ENCODE data around the gene LHPP. TPM values are rescaled to one million over a fixed set of nuclear protein-coding genes. Genes with fewer than 3 reads are reported as not detected.

The LHPP gene
- polyA plus RNA-seq, 1 experiment, result 7.1 TPM

- H3K27me3 ChIP-seq (ENCODE audit: control insufficient read depth, insufficient read depth, low read length), result no peaks in the 10 kb centered on the region
- no peak overlapping the region for H3K4me3 ChIP-seq (ENCODE audit: low read depth, low read length)
- H3K9me3 ChIP-seq (ENCODE audit: control insufficient read depth, insufficient read depth, low read length), result no peaks in the 10 kb centered on the region
- POLR2A ChIA-PET, result interaction anchor here (1.1 kb wide), 1 partner anchor 22 kb away, joined by 4 read pairs; no protein-coding TSS in a partner anchor
- DNase-seq (ENCODE audit: low read depth, low spot score), result no peak
- CTCF ChIA-PET, result interaction anchor here (0.6 kb wide), 1 partner anchor 20 kb away, joined by 3 read pairs; no protein-coding TSS in a partner anchor
- TF ChIP-seq CTCF (IDR thresholded peaks at IDR 0.05; ENCODE audit: low read depth, low read length), result no peak
- no peak overlapping the region for H3K27ac ChIP-seq (ENCODE audit: low read depth, low read length)
Measured at GRCh38 chr10:124652701-124653100, 191.1 kb downstream of the LHPP start.

GRCh38 chr10:124653311-124653710 lies 191.7 kb downstream of the LHPP start:
- DNase-seq (ENCODE audit: low read depth, low spot score), result no peak
- Histone ChIP-seq H3K9me3 (ENCODE audit: control insufficient read depth, insufficient read depth, low read length) (no peaks in the 10 kb centered on the region), H3K4me3 (ENCODE audit: low read depth, low read length) (no peak overlapping the region), H3K27ac (ENCODE audit: low read depth, low read length) (no peak overlapping the region), H3K27me3 (ENCODE audit: control insufficient read depth, insufficient read depth, low read length) (no peaks in the 10 kb centered on the region)
- no peak for TF ChIP-seq CTCF (IDR thresholded peaks at IDR 0.05; ENCODE audit: low read depth, low read length)
- CTCF ChIA-PET, result interaction anchor here (0.6 kb wide), 1 partner anchor 21 kb away, joined by 3 read pairs; no protein-coding TSS in a partner anchor
- POLR2A ChIA-PET, result interaction anchor here (1.1 kb wide), 1 partner anchor 23 kb away, joined by 4 read pairs; no protein-coding TSS in a partner anchor

- TF ChIP-seq CTCF (IDR thresholded peaks at IDR 0.05; ENCODE audit: low read depth, low read length), result no peak
- Histone ChIP-seq H3K9me3 (ENCODE audit: control insufficient read depth, insufficient read depth, low read length) (no peaks in the 10 kb centered on the region), H3K27ac (ENCODE audit: low read depth, low read length) (no peak overlapping the region), H3K27me3 (ENCODE audit: control insufficient read depth, insufficient read depth, low read length) (no peaks in the 10 kb centered on the region), H3K4me3 (ENCODE audit: low read depth, low read length) (no peak overlapping the region)
- ChIA-PET POLR2A (no interaction called here), CTCF (no interaction called here)
- DNase-seq (ENCODE audit: low read depth, low spot score), result no peak
Measured at GRCh38 chr10:124653811-124654651, 192.4 kb downstream of the LHPP start.

GRCh38 chr10:124654686-124655085 lies 193.1 kb downstream of the LHPP start:
- Histone ChIP-seq H3K27ac (ENCODE audit: low read depth, low read length) (no peak overlapping the region), H3K27me3 (ENCODE audit: control insufficient read depth, insufficient read depth, low read length) (no peaks in the 10 kb centered on the region), H3K9me3 (ENCODE audit: control insufficient read depth, insufficient read depth, low read length) (no peaks in the 10 kb centered on the region), H3K4me3 (ENCODE audit: low read depth, low read length) (no peak overlapping the region)
- ChIA-PET CTCF (no interaction called here), POLR2A (no interaction called here)
- no peak for TF ChIP-seq CTCF (IDR thresholded peaks at IDR 0.05; ENCODE audit: low read depth, low read length)
- DNase-seq (ENCODE audit: low read depth, low spot score), result no peak
